NB4 (cell line): ENCODE results near the gene NMRK1.

Experiments
- DNase-seq: peaks from one replicate; pipeline ENCODE4 v3.0.0; 2010; ENCODE audit warnings: low read depth
- H3K4me3 ChIP-seq: one replicate; pipeline ENCODE4 v1.5.1; 2011; ENCODE audit warnings: mild to moderate bottlenecking, low read depth, low read length, moderate library complexity
- CTCF ChIP-seq: IDR thresholded peaks from one replicate; pipeline ENCODE4 v1.5.1; 2012; ENCODE audit warnings: low read depth, low read length
- MAX ChIP-seq: IDR thresholded peaks from 2 replicates; pipeline ENCODE4 v1.6.1; 2011; ENCODE audit warnings: low read depth, low read length
- MYC ChIP-seq: IDR thresholded peaks from 2 replicates; pipeline ENCODE4 v1.6.1; 2011; ENCODE audit warnings: low read depth, low read length
- POLR2A ChIP-seq: IDR thresholded peaks from 2 replicates; pipeline ENCODE4 v1.6.1; 2011; ENCODE audit warnings: mild to moderate bottlenecking; ENCODE audit not compliant: insufficient read length; ENCODE audit errors: extremely low read depth

The NMRK1 gene

GRCh38 chr9:75019022-75019421 lies 68.9 kb downstream of the NMRK1 start:
- TF ChIP-seq MAX (no peak), POLR2A (no peak), MYC (no peak), CTCF (no peak)
- DNase-seq: no peak

GRCh38 chr9:75017378-75017777 lies 70.6 kb downstream of the NMRK1 start:
- no peak for DNase-seq
- no peak overlapping the region for H3K4me3 ChIP-seq
- no peak for TF ChIP-seq POLR2A
- no peak for TF ChIP-seq MAX
- TF ChIP-seq CTCF: no peak
- no peak for TF ChIP-seq MYC

More at GRCh38 chr9:75019022-75019421, 68.9 kb downstream of the NMRK1 start:
- no peak overlapping the region for H3K4me3 ChIP-seq

GRCh38 chr9:75013735-75014134 lies 74.2 kb downstream of the NMRK1 start:
- H3K4me3 ChIP-seq: no peak overlapping the region
- DNase-seq: no peak
- TF ChIP-seq POLR2A (no peak), CTCF (no peak), MAX (no peak), MYC (no peak)
